Gastroesophageal sphincter (tissue), 4 donors: ENCODE data around the gene RBM19. TPM values are rescaled to one million over a fixed set of nuclear protein-coding genes. Genes with fewer than 3 reads are reported as not detected.

ENCODE experiments used
- ATAC-seq: fragments of 150-250 bp; one replicate; pipeline ENCODE4 v1.9.1; 2016; ENCODE audit warnings: mild to moderate bottlenecking, moderate library complexity
- H3K27ac ChIP-seq, 4 donors: fragments of 200-600 bp; sonication (generic) in 3 of 4; 1 replicate in 3 of 4; 2 replicates in 1 of 4; pipeline ENCODE4 v1.5.1; 2016 to 2019
- H3K27me3 ChIP-seq: fragments of 200-600 bp; sonication (generic); one replicate; pipeline ENCODE4 v1.5.1; 2019
- H3K36me3 ChIP-seq, 2 donors: fragments of 200-600 bp; sonication (generic); one replicate each; pipeline ENCODE4 v1.5.1; 2019; ENCODE audit warnings: control low read depth in 1 of 2
- H3K4me1 ChIP-seq, 3 donors: fragments of 200-600 bp; sonication (generic); 1 replicate in 2 of 3; 2 replicates in 1 of 3; pipeline ENCODE4 v1.5.1; 2016 to 2019; ENCODE audit warnings: control low read depth in 2 of 3
- H3K4me3 ChIP-seq, 2 donors: fragments of 200-600 bp; sonication (generic); one replicate each; pipeline ENCODE4 v1.5.1; 2019; ENCODE audit warnings: mild to moderate bottlenecking in 1 of 2, moderate library complexity in 1 of 2
- H3K9me3 ChIP-seq, 3 donors: fragments of 200-600 bp; sonication (generic); one replicate each; pipeline ENCODE4 v1.5.1; 2017 to 2019; ENCODE audit warnings: control low read depth in 2 of 3
- CTCF ChIP-seq, 4 experiments: fragments of 200-600 bp in 2 of 4; fragments of 450-650 bp in 2 of 4; sonication (generic) in 1 of 4; IDR thresholded peaks; one replicate each; pipeline ENCODE4 v1.5.1; 2017 to 2019; ENCODE audit warnings: antibody characterized with exemption in 4 of 4, mild to moderate bottlenecking in 2 of 4, moderate library complexity in 2 of 4
- EP300 ChIP-seq: sonication (generic); formaldehyde crosslinking; IDR thresholded peaks from one replicate; pipeline ENCODE4 v1.6.1; 2017; ENCODE audit warnings: antibody characterized with exemption, mild to moderate bottlenecking
- POLR2A ChIP-seq, 2 donors: fragments of 450-650 bp; IDR thresholded peaks; one replicate each; pipeline ENCODE4 v1.6.1; 2017; ENCODE audit warnings: antibody characterized with exemption in 2 of 2, mild to moderate bottlenecking in 2 of 2, moderate library complexity in 1 of 2
- POLR2AphosphoS5 ChIP-seq: sonication (generic); formaldehyde crosslinking; IDR thresholded peaks from one replicate; pipeline ENCODE4 v1.6.1; 2017; ENCODE audit warnings: antibody characterized with exemption
- WGBS, 2 donors: methylation state at CpG; one replicate each; pipeline ENCODE4 v1.1.5; 2018; ENCODE audit warnings: low coverage in 1 of 2; 5-methylcytosine and 5-hydroxymethylcytosine counted together
- total RNA-seq, 4 donors: library from RNA; depleted of rRNA; stranded (reverse); fragments of >200 nt; gene quantifications; one replicate each; pipeline ENCODE4 v1.1.0, GENCODE V29; 2016

Gene RBM19
- total RNA-seq, 4 donors from 2014 or later, result 24.5 to 45.3 (median 33.9) TPM

DNA sequence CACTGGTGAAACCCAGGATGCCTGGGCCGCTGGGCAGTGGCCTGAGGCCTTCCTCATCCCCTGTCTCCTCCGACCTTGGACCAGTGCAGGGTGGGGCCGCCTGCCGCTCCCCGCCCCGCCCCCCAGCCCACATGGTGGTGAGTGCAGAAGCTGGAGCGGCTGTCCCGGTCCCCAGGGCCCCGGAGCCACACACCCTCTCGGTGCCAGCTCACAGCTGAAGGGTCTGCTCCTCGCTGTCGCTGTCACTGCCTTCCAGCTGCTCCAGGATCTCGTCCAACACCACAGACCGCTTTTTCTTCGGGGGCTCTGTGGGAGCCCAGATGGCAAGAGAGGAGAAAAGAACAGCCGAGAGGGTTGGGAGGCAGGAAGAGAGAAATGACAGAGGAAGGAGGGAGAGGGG is 143.1 kb downstream of the RBM19 start:
- H3K27me3 ChIP-seq, result no peaks in the 10 kb centered on the region
- H3K4me1 ChIP-seq, result no peaks in the 10 kb centered on the region
- H3K27ac ChIP-seq, result no peak overlapping the region
- TF ChIP-seq POLR2A (IDR thresholded peaks at IDR 0.05) (no peak), POLR2AphosphoS5 (no peak), CTCF (IDR thresholded peaks at IDR 0.05) (no peak), EP300 (no peak)
- H3K4me3 ChIP-seq, result no peak overlapping the region
- H3K36me3 ChIP-seq, result peaks cover 0 to 33% of the 10 kb centered on the region in 2 donors
- whole genome bisulfite sequencing, 2 donors, result 51 to 83% methylated on average over 1 to 5 of the region's 16 CpGs
- no peak for ATAC-seq
- no peaks in the 10 kb centered on the region for H3K9me3 ChIP-seq

DNA sequence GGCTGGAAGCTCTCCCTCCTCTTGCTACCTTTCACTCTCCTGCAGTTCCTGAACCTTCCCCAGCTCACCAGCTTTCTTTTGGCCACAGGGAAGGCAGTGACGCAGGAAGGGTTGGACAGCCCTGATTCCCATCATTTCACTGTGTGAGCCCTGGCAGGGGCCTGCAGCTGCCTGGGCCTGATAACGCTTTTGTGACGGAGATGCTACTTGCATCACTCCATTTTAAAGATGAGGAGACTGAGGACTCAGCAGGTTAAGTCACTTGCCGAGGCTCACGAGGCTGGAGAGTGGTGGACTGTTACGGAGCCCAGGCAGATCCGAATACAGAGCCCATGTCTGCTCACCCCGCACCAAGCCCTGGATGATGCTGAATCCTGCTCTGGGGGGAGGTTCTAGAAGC is 145.3 kb downstream of the RBM19 start:
- no peak overlapping the region for H3K27ac ChIP-seq
- no peak overlapping the region for H3K4me3 ChIP-seq
- ATAC-seq, result no peak
- 90% methylated on average over 2 of the region's 8 CpGs; no CpG with 5 or more reads in 1 of the 2 donors for WGBS, 2 donors
- no peak for TF ChIP-seq POLR2AphosphoS5
- no peak for TF ChIP-seq POLR2A (IDR thresholded peaks at IDR 0.05)
- no peak for TF ChIP-seq CTCF (IDR thresholded peaks at IDR 0.05)
- TF ChIP-seq EP300, result no peak
- H3K9me3 ChIP-seq, result no peaks in the 10 kb centered on the region
- no peaks in the 10 kb centered on the region for H3K4me1 ChIP-seq
- H3K36me3 ChIP-seq, result peaks cover 0 to 53% of the 10 kb centered on the region in 2 donors
- H3K27me3 ChIP-seq, result no peaks in the 10 kb centered on the region

- Histone ChIP-seq H3K4me3 (no peak overlapping the region), H3K27me3 (no peaks in the 10 kb centered on the region), H3K36me3 (peaks cover 0 to 57% of the 10 kb centered on the region in 2 donors), H3K4me1 (no peaks in the 10 kb centered on the region), H3K27ac (no peak overlapping the region), H3K9me3 (no peaks in the 10 kb centered on the region)
- ATAC-seq, result no peak
- TF ChIP-seq CTCF (IDR thresholded peaks at IDR 0.05), result no peak
- TF ChIP-seq EP300, result no peak
- TF ChIP-seq POLR2A (IDR thresholded peaks at IDR 0.05), result no peak
- no peak for TF ChIP-seq POLR2AphosphoS5
- WGBS, 2 donors, result 69 to 87% methylated on average over 13 of the region's 15 CpGs
Measured at GRCh38 chr12:113820309-113820708, 145.8 kb downstream of the RBM19 start.

DNA sequence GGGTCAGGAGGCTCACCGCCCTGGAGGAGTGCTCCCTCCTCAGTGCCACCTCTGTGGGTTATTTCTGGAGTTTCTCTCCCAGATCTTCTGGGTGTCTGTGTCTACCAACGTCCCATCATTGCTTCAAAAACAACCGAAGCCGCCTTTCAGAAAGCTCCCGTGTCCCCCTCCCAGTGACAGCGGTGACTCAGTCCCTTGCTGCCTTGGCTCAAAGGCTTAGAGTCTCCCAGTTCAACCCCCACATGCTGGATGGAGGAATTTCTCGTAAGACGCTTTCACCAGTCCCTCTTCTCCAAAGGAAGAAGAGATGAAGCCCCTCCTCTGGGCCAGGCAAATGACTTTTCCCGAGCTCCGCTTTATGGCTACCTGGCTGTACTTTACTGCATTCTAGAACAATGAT is 146.6 kb downstream of the RBM19 start:
- H3K27ac ChIP-seq, result no peak overlapping the region
- H3K9me3 ChIP-seq, result no peaks in the 10 kb centered on the region
- 68 to 93% methylated on average over 2 to 6 of the region's 10 CpGs for WGBS, 2 donors
- no peak for TF ChIP-seq EP300
- no peak for TF ChIP-seq POLR2AphosphoS5
- TF ChIP-seq POLR2A (IDR thresholded peaks at IDR 0.05), result no peak
- TF ChIP-seq CTCF (IDR thresholded peaks at IDR 0.05), result no peak
- no peak for ATAC-seq
- peaks cover 0 to 63% of the 10 kb centered on the region in 2 donors for H3K36me3 ChIP-seq
- H3K4me3 ChIP-seq, result no peak overlapping the region
- H3K27me3 ChIP-seq, result no peaks in the 10 kb centered on the region
- no peaks in the 10 kb centered on the region for H3K4me1 ChIP-seq

- no peaks in the 10 kb centered on the region for H3K27me3 ChIP-seq
- peaks cover 0 to 69% of the 10 kb centered on the region in 2 donors for H3K36me3 ChIP-seq
- TF ChIP-seq POLR2A (IDR thresholded peaks at IDR 0.05), result no peak
- TF ChIP-seq POLR2AphosphoS5, result no peak
- TF ChIP-seq CTCF (IDR thresholded peaks at IDR 0.05), result no peak
- H3K27ac ChIP-seq, result no peak overlapping the region
- no peak for ATAC-seq
- H3K9me3 ChIP-seq, result no peaks in the 10 kb centered on the region
- H3K4me3 ChIP-seq, result no peak overlapping the region
- no peaks in the 10 kb centered on the region for H3K4me1 ChIP-seq
- WGBS, 2 donors, result 67 to 80% methylated on average over 1 to 8 of the region's 10 CpGs
Measured at GRCh38 chr12:113818833-113819232, 147.3 kb downstream of the RBM19 start.
